Mammary microvascular endothelial cell (primary cell): Measurements from ENCODE around the gene TBC1D28. TPM values are rescaled to one million over a fixed set of nuclear protein-coding genes. Genes with fewer than 3 reads are reported as not detected.

Experiments
- total RNA-seq: library from RNA; depleted of rRNA; stranded (reverse); fragments of >200 nt; gene quantifications from 2 replicates; pipeline ENCODE4 v1.2.3, GENCODE V29; 2015

TBC1D28 gene
- not detected in 2 replicates for total RNA-seq

DNA sequence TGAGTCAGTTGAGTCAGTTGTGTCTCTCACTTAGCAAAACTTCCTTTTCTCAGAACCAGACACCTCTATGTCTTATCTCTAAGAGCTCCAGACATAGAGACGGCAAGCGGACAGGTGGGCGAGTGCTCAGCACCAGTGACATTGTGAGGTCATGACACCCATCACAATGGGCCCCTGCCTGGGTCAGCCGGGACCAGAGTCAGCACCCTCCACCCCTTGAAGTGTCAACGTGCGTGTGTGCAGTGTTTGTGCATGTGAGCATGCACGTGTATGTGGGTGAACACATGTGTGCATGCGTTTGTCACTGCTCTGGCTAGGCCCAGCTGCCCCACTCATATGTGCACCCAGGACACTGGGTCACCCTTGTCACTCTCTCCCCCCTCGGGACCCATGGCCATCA lies at the start of gene TBC1D28:
Gene TBC1D28, minus strand, starts transcription at position 101 of the 400 bp plus-strand sequence. CDS start 3,039 bp downstream, outside the sequence.

DNA sequence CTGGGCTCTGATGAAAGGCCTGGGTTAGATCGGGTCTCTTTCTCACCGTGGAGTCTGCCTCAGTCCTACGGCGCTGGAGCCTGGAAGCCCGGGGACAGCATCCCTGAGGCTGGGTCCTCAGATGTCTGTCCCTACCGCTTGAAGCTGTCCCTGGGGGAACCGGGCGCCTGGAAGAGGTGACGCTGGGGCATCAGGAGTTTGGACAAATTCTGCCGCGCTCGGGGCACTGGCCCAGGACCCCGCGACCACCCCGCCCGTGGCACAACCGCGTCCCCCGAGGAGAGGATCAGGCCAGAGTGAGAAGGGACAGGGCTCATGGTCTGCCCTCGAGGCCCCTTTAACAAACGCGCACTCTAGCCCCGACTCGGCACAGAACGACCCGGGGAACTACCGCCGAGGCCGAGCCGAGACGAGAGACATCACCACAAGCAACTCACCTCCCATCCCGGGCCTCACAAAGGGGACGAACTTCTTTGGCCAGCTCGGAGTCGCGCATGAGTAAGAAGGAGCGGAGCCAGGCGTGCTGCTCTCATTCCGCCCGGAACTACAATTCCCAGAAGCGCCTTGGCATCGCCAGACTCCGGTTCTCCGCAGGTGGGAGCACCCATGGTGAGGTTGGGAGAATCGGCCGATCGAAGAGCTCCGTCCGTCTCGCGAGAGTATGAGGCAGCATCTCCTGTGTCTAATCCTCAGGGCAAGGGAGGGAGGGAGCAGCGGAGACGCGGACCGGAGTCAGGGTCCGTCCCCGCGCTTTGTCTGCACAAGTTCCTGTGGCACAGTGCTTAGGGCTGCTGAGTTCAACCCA lies 37.8 kb upstream of the TBC1D28 start, which contains the start of gene FOXO3B:
Gene FOXO3B, minus strand, starts transcription at position 548 of the 805 bp plus-strand sequence. CDS start 663 bp downstream, outside the sequence.

Other genes with a start within 250 kb of the TBC1D28 start
- gene LGALS9C, start 167.6 kb downstream of the TBC1D28 start, total RNA-seq, result not detected in 2 replicates
- 3.3 and 3.5 TPM in 2 replicates for gene FOXO3B, start 37.9 kb upstream of the TBC1D28 start, total RNA-seq
- 0.07 TPM in 1 of 2 replicates, not detected in the other for gene FBXW10, start 99.7 kb upstream of the TBC1D28 start, total RNA-seq
- 26.6 and 30.5 TPM in 2 replicates for gene TVP23B, start 136.8 kb upstream of the TBC1D28 start, total RNA-seq
- gene PRPSAP2, start 213.7 kb upstream of the TBC1D28 start, total RNA-seq, result 27.0 and 31.3 TPM in 2 replicates